ENCODE results near the gene NDC1.
A peak's percentile ranks its signal among the peaks of the same experiment; 100 is the strongest.

Gene NDC1

GRCh38 chr1:53718443-53718842 is 119.7 kb downstream of the NDC1 start:
- no peak overlapping the region for H3K4me3 ChIP-seq (ENCODE audit: low read depth, low read length)
- TF ChIP-seq CTCF (conservative IDR thresholded peaks at IDR 0.05; ENCODE audit: low read depth, low read length): peak; percentile 22
- peak; percentile 28 for DNase-seq (ENCODE audit: low read depth)

- no peak for TF ChIP-seq CTCF (conservative IDR thresholded peaks at IDR 0.05; ENCODE audit: low read depth, low read length)
- H3K4me3 ChIP-seq (ENCODE audit: low read depth, low read length): no peak overlapping the region
- DNase-seq (ENCODE audit: low read depth): no peak
Observed at GRCh38 chr1:53717025-53717804, 120.9 kb downstream of the NDC1 start.

- no peak for TF ChIP-seq CTCF (conservative IDR thresholded peaks at IDR 0.05; ENCODE audit: low read depth, low read length)
- DNase-seq (ENCODE audit: low read depth): no peak
- H3K4me3 ChIP-seq (ENCODE audit: low read depth, low read length): no peak overlapping the region
Observed at GRCh38 chr1:53716150-53716549, 121.9 kb downstream of the NDC1 start.

GRCh38 chr1:53715478-53715877 is 122.6 kb downstream of the NDC1 start:
- peak; percentile 56 for DNase-seq (ENCODE audit: low read depth)
- TF ChIP-seq CTCF (conservative IDR thresholded peaks at IDR 0.05; ENCODE audit: low read depth, low read length): peak; percentile 78
- no peak overlapping the region for H3K4me3 ChIP-seq (ENCODE audit: low read depth, low read length)

Data from choroid plexus epithelial cell (primary cell).